ENCODE results near the gene EXOC6B. TPM values are rescaled to one million over a fixed set of nuclear protein-coding genes. Genes with fewer than 3 reads are reported as not detected.
A peak's percentile ranks its signal among the peaks of the same experiment; 100 is the strongest.

The EXOC6B gene
- total RNA-seq, 1 donor from 2014 or later = 35.2 TPM

GRCh38 chr2:72134408-72134996 lies 691.3 kb downstream of the EXOC6B start:
- H3K27ac ChIP-seq = no peak overlapping the region
- H3K4me3 ChIP-seq = no peak overlapping the region
- no peak for TF ChIP-seq CTCF (IDR thresholded peaks at IDR 0.05)
- H3K9me3 ChIP-seq = no peaks in the 10 kb centered on the region
- no peaks in the 10 kb centered on the region for H3K4me1 ChIP-seq
- ATAC-seq (no peak), DNase-seq (no peak)
- H3K27me3 ChIP-seq = no peaks in the 10 kb centered on the region
- H3K36me3 ChIP-seq = no peaks in the 10 kb centered on the region
- intact Hi-C loops (cut with DNase I) = no loop called here

- no peak overlapping the region for H3K27ac ChIP-seq
- DNase-seq (no peak), ATAC-seq (no peak)
- H3K27me3 ChIP-seq = no peaks in the 10 kb centered on the region
- no peak overlapping the region for H3K4me3 ChIP-seq
- no peaks in the 10 kb centered on the region for H3K36me3 ChIP-seq
- no peak for TF ChIP-seq CTCF (IDR thresholded peaks at IDR 0.05)
- intact Hi-C loops (cut with DNase I) = no loop called here
- H3K9me3 ChIP-seq = no peaks in the 10 kb centered on the region
- no peaks in the 10 kb centered on the region for H3K4me1 ChIP-seq
Measured at GRCh38 chr2:72133721-72134407, 692.0 kb downstream of the EXOC6B start.

GRCh38 chr2:72132981-72133720 lies 692.7 kb downstream of the EXOC6B start:
- H3K4me3 ChIP-seq = no peak overlapping the region
- no peaks in the 10 kb centered on the region for H3K9me3 ChIP-seq
- no peaks in the 10 kb centered on the region for H3K27me3 ChIP-seq
- intact Hi-C loops (cut with DNase I) = no loop called here
- no peaks in the 10 kb centered on the region for H3K4me1 ChIP-seq
- H3K27ac ChIP-seq = no peak overlapping the region
- ATAC-seq (no peak), DNase-seq (peak; percentile 61)
- TF ChIP-seq CTCF (IDR thresholded peaks at IDR 0.05) = no peak
- H3K36me3 ChIP-seq = no peaks in the 10 kb centered on the region

GRCh38 chr2:72131916-72132841 lies 693.7 kb downstream of the EXOC6B start:
- no peak for ATAC-seq
- H3K27ac ChIP-seq = no peak overlapping the region
- intact Hi-C loops (cut with DNase I) = no loop called here
- TF ChIP-seq CTCF (IDR thresholded peaks at IDR 0.05) = no peak
- no peaks in the 10 kb centered on the region for H3K9me3 ChIP-seq
- no peak overlapping the region for H3K4me3 ChIP-seq
- H3K27me3 ChIP-seq = no peaks in the 10 kb centered on the region
- DNase-seq = peak; percentile 62
- H3K4me1 ChIP-seq = no peaks in the 10 kb centered on the region
- H3K36me3 ChIP-seq = no peaks in the 10 kb centered on the region

GRCh38 chr2:72131371-72131891 lies 694.4 kb downstream of the EXOC6B start:
- DNase-seq (no peak), ATAC-seq (no peak)
- no peaks in the 10 kb centered on the region for H3K36me3 ChIP-seq
- no peaks in the 10 kb centered on the region for H3K27me3 ChIP-seq
- no peak overlapping the region for H3K4me3 ChIP-seq
- H3K4me1 ChIP-seq = no peaks in the 10 kb centered on the region
- no peaks in the 10 kb centered on the region for H3K9me3 ChIP-seq
- H3K27ac ChIP-seq = no peak overlapping the region
- no peak for TF ChIP-seq CTCF (IDR thresholded peaks at IDR 0.05)
- intact Hi-C loops (cut with DNase I) = no loop called here

Measured in upper lobe of right lung (tissue), 1 donor.